Stimulated activated effector memory CD8-positive, alpha-beta T cell treated with anti-CD3 and anti-CD28 coated beads, Interleukin-12 subunit alpha, Interleukin-12 subunit beta, amount 100 ng/mL, for 72 hours (primary cell): Measurements from ENCODE around the gene IPO11.
A peak's percentile ranks its signal among the peaks of the same experiment; 100 is the strongest.
"Not testable (repeated sequence)": the region's sequence is repeated elsewhere in the genome, so short reads cannot be mapped to it uniquely, and the experiment has no call there.

Experiments
- ATAC-seq: fragments of 150-1000 bp; cut with Tn5 transposase; 2 replicates; pipeline ENCODE4 v1.10.0; 2021
- DNase-seq, 2 donors: peaks; one replicate each; pipeline ENCODE4 v3.0.0; 2021 to 2022; ENCODE audit warnings: low spot score in 2 of 2
- H3K27ac Mint-ChIP-seq: one replicate; pipeline ENCODE4 v1.8.0; 2022; ENCODE audit warnings: mild to moderate bottlenecking, mixed read lengths
- H3K36me3 Mint-ChIP-seq: one replicate; pipeline ENCODE4 v1.8.0; 2022; ENCODE audit warnings: mild to moderate bottlenecking, mixed read lengths
- H3K4me1 Mint-ChIP-seq: one replicate; pipeline ENCODE4 v1.8.0; 2022; ENCODE audit warnings: mixed read lengths
- H3K4me3 Mint-ChIP-seq: one replicate; pipeline ENCODE4 v1.8.0; 2022; ENCODE audit warnings: mild to moderate bottlenecking, mixed read lengths
- H3K9me3 Mint-ChIP-seq: one replicate; pipeline ENCODE4 v1.8.0; 2022; ENCODE audit warnings: mixed read lengths

The IPO11 gene

GRCh38 chr5:62564101-62564500, 151.5 kb downstream of the IPO11 start:
- ATAC-seq (no peak), DNase-seq (no peak)
- peaks cover 4% of the 10 kb centered on the region for H3K4me1 Mint-ChIP-seq
- H3K27ac Mint-ChIP-seq, result no peak overlapping the region
- H3K9me3 Mint-ChIP-seq, result peaks cover 13% of the 10 kb centered on the region
- peaks cover 58% of the 10 kb centered on the region for H3K36me3 Mint-ChIP-seq
- H3K4me3 Mint-ChIP-seq, result no peak overlapping the region

GRCh38 chr5:62565740-62566139, 153.2 kb downstream of the IPO11 start:
- peaks cover 54% of the 10 kb centered on the region for H3K36me3 Mint-ChIP-seq
- not testable (repeated sequence) for H3K4me1 Mint-ChIP-seq, ATAC-seq, H3K4me3 Mint-ChIP-seq, DNase-seq
- H3K27ac Mint-ChIP-seq, result peak overlapping the region; percentile 35
- H3K9me3 Mint-ChIP-seq, result peaks cover 13% of the 10 kb centered on the region

DNA sequence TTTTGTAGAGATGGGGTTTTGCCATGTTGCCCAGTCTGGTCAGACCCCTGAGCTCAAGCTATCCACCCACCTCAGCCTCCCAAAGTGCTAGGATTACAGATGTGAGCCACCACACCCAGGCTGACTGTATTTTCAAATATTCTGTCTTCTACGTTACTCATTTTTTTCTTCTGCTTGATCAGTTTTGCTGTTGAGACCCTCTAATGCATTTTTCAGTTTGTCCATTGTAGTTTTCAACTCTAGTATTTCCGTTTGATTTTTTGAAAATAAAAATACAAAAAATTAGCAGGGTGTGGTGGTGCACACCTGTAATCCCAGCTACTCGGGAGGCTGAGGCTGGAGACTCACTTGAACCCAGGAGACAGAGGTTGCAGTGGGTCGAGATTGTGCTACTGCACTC, 155.6 kb downstream of the IPO11 start:
- H3K4me1 Mint-ChIP-seq, result peaks cover 8% of the 10 kb centered on the region
- H3K36me3 Mint-ChIP-seq, result peaks cover 38% of the 10 kb centered on the region
- H3K27ac Mint-ChIP-seq, result no peak overlapping the region
- no peak overlapping the region for H3K4me3 Mint-ChIP-seq
- peaks cover 13% of the 10 kb centered on the region for H3K9me3 Mint-ChIP-seq
- no peak for ATAC-seq
- no peak for DNase-seq

DNA sequence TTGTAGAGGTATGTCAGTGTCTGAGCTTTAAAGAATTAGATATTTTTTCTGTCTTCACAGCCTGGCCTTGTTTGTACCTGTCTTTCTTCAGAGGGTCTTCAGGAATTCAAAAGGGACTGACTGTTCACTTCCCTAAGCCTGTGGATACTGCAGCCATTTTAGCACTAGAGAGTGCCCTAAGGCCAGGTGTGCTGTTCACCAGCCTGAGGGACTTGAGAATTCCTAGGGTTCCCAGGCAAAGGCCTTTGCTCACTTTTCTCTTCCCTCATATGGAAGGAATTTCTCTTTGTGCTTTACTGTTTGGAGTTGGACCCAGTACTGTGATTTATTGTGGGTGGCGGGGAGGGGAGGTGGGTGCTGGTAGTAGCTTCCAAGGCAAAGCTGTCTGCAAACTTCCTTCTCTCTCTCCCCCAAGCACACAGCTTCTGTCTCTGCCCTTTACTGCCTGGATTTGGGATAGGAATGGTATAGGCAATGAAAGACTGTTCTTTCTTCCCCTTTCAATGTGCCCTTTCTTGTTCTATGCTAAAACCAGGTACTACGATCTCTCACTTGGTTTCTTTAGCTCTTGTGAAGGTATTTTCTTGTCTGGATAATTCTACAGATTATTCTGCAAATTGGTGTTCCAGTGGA, 156.4 kb downstream of the IPO11 start:
- Mint-ChIP-seq H3K9me3 (peaks cover 13% of the 10 kb centered on the region), H3K36me3 (peaks cover 38% of the 10 kb centered on the region), H3K27ac (peak overlapping the region; percentile 33), H3K4me1 (peaks cover 8% of the 10 kb centered on the region), H3K4me3 (no peak overlapping the region)
- ATAC-seq (no peak), DNase-seq (no peak)

- Mint-ChIP-seq H3K4me3 (no peak overlapping the region), H3K9me3 (peaks cover 13% of the 10 kb centered on the region), H3K4me1 (peaks cover 14% of the 10 kb centered on the region), H3K27ac (peak overlapping the region; percentile 33), H3K36me3 (peaks cover 38% of the 10 kb centered on the region)
- ATAC-seq, result peak; percentile 91
- DNase-seq, result no peak
These were observed 156.9 kb downstream of the IPO11 start for GRCh38 chr5:62569470-62569869.

DNA sequence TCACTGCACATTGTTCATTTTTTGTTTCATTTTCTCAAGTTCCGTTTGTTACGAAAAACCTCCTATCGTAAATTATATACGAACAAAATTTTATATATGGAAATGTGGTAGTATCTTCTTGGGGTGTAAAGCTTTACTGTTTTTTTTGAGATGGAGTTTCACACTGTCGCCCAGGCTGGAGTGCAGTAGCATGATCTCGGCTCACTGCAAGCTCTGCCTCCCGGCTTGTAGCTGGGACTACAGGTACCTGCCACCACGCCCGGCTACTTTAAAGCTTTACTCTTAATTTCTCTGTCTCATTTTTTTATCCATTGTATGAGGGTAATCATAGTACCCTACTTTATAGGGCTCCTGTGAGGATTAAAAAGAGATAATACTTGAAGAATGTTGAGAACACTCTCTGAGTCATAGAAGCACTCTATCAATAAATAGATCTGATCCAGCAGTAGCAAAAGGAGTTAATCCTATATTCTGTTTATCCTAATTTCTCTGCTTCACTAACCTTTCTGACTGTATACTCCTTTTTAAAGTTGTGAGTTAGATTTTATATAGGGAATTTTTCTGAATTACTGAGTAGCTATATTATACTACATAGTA, 160.5 kb downstream of the IPO11 start:
- Mint-ChIP-seq H3K27ac (no peak overlapping the region), H3K4me1 (peaks cover 28% of the 10 kb centered on the region), H3K9me3 (peaks cover under 1% of the 10 kb centered on the region), H3K4me3 (no peak overlapping the region), H3K36me3 (peaks cover 14% of the 10 kb centered on the region)
- ATAC-seq, result no peak
- DNase-seq, result no peak

- no peaks in the 10 kb centered on the region for H3K36me3 Mint-ChIP-seq
- DNase-seq (no peak), ATAC-seq (peak; percentile 59)
- no peaks in the 10 kb centered on the region for H3K9me3 Mint-ChIP-seq
- H3K4me1 Mint-ChIP-seq, result peaks cover 27% of the 10 kb centered on the region
- H3K27ac Mint-ChIP-seq, result no peak overlapping the region
- no peak overlapping the region for H3K4me3 Mint-ChIP-seq
These were observed 162.0 kb downstream of the IPO11 start for GRCh38 chr5:62574599-62574998.

DNA sequence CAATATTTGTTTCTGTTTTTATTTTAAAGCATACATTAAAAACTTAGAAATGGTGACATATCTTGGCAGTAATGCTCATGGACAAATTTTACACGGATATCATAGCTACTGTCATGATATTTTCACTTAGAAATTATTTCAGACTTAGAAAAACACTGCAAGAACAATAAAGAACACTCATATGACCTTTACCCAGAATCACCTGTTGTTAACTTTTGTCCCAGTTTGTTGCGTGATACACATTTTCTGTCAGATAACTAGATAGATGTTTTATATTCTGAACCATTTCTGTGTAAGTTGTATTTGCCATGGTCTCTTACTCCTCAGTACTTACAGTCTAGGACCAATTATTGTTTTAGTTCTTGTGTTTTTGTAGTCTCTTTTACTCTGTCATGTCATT, 162.5 kb downstream of the IPO11 start:
- ATAC-seq (no peak), DNase-seq (no peak)
- Mint-ChIP-seq H3K36me3 (no peaks in the 10 kb centered on the region), H3K4me3 (no peak overlapping the region), H3K9me3 (no peaks in the 10 kb centered on the region), H3K27ac (no peak overlapping the region), H3K4me1 (peaks cover 27% of the 10 kb centered on the region)

DNA sequence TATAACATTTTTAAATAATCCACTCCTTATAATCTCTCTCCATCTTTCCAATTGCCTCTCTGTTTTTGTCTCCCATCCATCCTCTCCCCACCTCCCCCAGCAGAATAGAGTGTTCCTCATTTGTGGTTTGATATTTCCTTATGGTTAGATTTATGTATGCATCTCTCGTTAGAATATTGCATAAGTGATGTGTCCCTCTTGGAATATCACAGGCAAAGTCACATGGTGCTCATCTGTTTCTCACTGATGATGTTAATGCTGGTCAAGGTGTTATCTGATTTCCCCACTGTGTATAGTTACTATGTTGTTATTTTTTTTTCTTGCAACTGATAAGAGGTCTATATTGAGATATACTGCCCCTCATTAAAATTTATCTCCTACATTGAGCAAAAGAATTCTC, 162.9 kb downstream of the IPO11 start:
- Mint-ChIP-seq H3K27ac (no peak overlapping the region), H3K4me3 (no peak overlapping the region), H3K4me1 (peaks cover 27% of the 10 kb centered on the region), H3K9me3 (no peaks in the 10 kb centered on the region), H3K36me3 (no peaks in the 10 kb centered on the region)
- no peak for DNase-seq
- no peak for ATAC-seq

DNA sequence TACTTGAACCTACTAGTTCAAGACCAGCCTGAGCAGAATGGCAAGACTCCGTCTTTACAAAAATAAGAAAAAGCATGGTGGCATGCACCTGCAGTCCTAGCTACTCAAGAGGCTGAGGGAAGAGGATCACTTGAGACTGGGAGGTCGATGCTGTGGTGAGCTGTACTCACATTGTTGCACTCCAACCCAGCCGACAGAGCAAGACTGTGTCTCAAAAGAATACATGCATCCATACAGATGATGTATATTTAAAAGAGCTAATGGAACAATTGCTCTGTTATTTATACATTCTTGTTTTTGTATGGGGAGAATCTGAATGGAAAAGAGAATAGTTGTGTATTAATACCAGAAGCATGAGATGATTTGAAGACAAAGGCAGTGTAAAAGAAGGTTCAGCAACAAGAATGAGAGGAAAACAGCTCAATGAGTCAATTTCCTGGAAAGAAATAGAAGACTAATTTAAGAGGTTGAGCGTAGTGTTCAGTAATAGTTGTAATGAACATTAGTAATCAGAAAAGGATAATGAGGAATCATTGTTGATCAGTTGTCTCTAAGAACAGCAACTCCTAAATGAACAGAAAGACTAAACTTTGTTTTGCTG, 164.1 kb downstream of the IPO11 start:
- Mint-ChIP-seq H3K27ac (peak overlapping the region; percentile 2), H3K9me3 (no peaks in the 10 kb centered on the region), H3K36me3 (no peaks in the 10 kb centered on the region), H3K4me3 (no peak overlapping the region), H3K4me1 (peaks cover 27% of the 10 kb centered on the region)
- DNase-seq (no peak), ATAC-seq (peak; percentile 83)

DNA sequence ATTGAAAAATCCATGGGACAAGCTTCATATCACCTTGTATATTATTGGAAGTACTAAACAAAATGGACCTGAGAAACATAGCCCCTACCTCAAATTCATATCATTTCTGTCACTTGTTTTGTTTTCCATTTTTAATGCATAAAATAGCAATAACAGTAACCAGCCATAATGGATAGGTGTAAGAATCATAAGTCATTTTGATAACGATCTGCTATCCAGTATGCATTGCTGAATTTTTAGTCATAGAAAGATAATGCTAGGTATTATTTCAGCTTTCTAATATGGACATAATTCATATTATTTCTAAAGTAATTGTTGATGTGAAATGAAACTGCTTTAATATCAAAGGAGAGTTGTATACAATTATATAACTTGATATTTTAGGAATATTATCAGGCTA, 164.9 kb downstream of the IPO11 start:
- H3K27ac Mint-ChIP-seq, result peak overlapping the region; percentile 2
- H3K4me1 Mint-ChIP-seq, result peaks cover 27% of the 10 kb centered on the region
- DNase-seq (no peak), ATAC-seq (no peak)
- no peaks in the 10 kb centered on the region for H3K9me3 Mint-ChIP-seq
- no peaks in the 10 kb centered on the region for H3K36me3 Mint-ChIP-seq
- no peak overlapping the region for H3K4me3 Mint-ChIP-seq

- Mint-ChIP-seq H3K27ac (peak within 1 kb of the TSS; percentile 82), H3K4me3 (peak within 1 kb of the TSS; percentile 31), H3K36me3 (no peaks in the 10 kb centered on the region), H3K4me1 (peaks cover 27% of the 10 kb centered on the region), H3K9me3 (no peaks in the 10 kb centered on the region)
- DNase-seq (no peak), ATAC-seq (peak; percentile 89)
These were observed 166.0 kb downstream of the IPO11 start, which contains the start of gene LRRC70 for GRCh38 chr5:62578540-62578939. LRRC70 (plus strand) TSS chr5:62578819; CDS start chr5:62579439, 620 bp downstream.

DNA sequence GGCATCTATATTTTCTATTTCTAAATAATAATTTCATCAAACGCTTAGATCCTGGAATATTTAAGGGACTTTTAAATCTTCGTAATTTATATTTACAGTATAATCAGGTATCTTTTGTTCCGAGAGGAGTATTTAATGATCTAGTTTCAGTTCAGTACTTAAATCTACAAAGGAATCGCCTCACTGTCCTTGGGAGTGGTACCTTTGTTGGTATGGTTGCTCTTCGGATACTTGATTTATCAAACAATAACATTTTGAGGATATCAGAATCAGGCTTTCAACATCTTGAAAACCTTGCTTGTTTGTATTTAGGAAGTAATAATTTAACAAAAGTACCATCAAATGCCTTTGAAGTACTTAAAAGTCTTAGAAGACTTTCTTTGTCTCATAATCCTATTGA, 167.2 kb downstream of the IPO11 start:
- peaks cover 20% of the 10 kb centered on the region for H3K4me1 Mint-ChIP-seq
- H3K36me3 Mint-ChIP-seq, result no peaks in the 10 kb centered on the region
- DNase-seq (no peak), ATAC-seq (no peak)
- H3K4me3 Mint-ChIP-seq, result no peak overlapping the region
- H3K27ac Mint-ChIP-seq, result no peak overlapping the region
- H3K9me3 Mint-ChIP-seq, result no peaks in the 10 kb centered on the region

GRCh38 chr5:62581836-62582597, 169.5 kb downstream of the IPO11 start:
- Mint-ChIP-seq H3K27ac (no peak overlapping the region), H3K4me3 (no peak overlapping the region), H3K9me3 (no peaks in the 10 kb centered on the region), H3K36me3 (no peaks in the 10 kb centered on the region), H3K4me1 (peaks cover 13% of the 10 kb centered on the region)
- DNase-seq (no peak), ATAC-seq (no peak)

- Mint-ChIP-seq H3K27ac (no peak overlapping the region), H3K4me1 (peaks cover 6% of the 10 kb centered on the region), H3K9me3 (no peaks in the 10 kb centered on the region), H3K4me3 (no peak overlapping the region), H3K36me3 (no peaks in the 10 kb centered on the region)
- no peak for ATAC-seq
- no peak for DNase-seq
These were observed 171.8 kb downstream of the IPO11 start for GRCh38 chr5:62584391-62584790.
